Activated naive CD4-positive, alpha-beta T cell treated with anti-CD3 and anti-CD28 coated beads, Interleukin-2, amount 10 ng/mL, durations not matched to agents 7 days and 5 days (primary cell): Measurements from ENCODE around the gene PIKFYVE.
"Not testable (repeated sequence)": the region's sequence is repeated elsewhere in the genome, so short reads cannot be mapped to it uniquely, and the experiment has no call there.

Source experiments
- CTCF ChIA-PET: fragments of 350-600 bp; sonication (Branson Sonifier 250); formaldehyde crosslinking; loops from one replicate; lab custom pipeline; 2021; ENCODE audit warnings: antibody characterized with exemption; lab: Charles Lee
- DNase-seq: peaks from one replicate; pipeline ENCODE4 v3.0.0-alpha.2; 2020
- H3K27ac Mint-ChIP-seq: one replicate; pipeline ENCODE4 v1.8.0; 2021; ENCODE audit warnings: mild to moderate bottlenecking, moderate library complexity, mixed read lengths
- H3K27me3 Mint-ChIP-seq: one replicate; pipeline ENCODE4 v1.8.0; 2021; ENCODE audit warnings: mild to moderate bottlenecking, mixed read lengths
- H3K36me3 Mint-ChIP-seq: one replicate; pipeline ENCODE4 v1.8.0; 2021; ENCODE audit warnings: mixed read lengths
- H3K4me1 Mint-ChIP-seq: one replicate; pipeline ENCODE4 v1.8.0; 2021; ENCODE audit warnings: mixed read lengths
- H3K4me3 Mint-ChIP-seq: one replicate; pipeline ENCODE4 v1.8.0; 2021; ENCODE audit warnings: mild to moderate bottlenecking, moderate library complexity, mixed read lengths
- H3K9me3 Mint-ChIP-seq: one replicate; pipeline ENCODE4 v1.8.0; 2021; ENCODE audit warnings: mixed read lengths

The PIKFYVE gene

GRCh38 chr2:208265801-208266552 lies at the start of gene PIKFYVE:
Gene PIKFYVE (plus strand): TSS chr2:208266255. CDS start chr2:208271520, 5,265 bp downstream.
- CTCF ChIA-PET: interaction anchor here (0.8 to 1.8 kb wide), 2 partner anchors 11 to 14 kb away, joined by 3 to 12 read pairs; partner anchors contain the start of gene IDH1
- Mint-ChIP-seq H3K4me3 (peak within 1 kb of the TSS; percentile 93), H3K9me3 (peaks cover 4% of the 10 kb centered on the region), H3K4me1 (peaks cover 52% of the 10 kb centered on the region), H3K27me3 (peaks cover 3% of the 10 kb centered on the region), H3K36me3 (peaks cover 16% of the 10 kb centered on the region), H3K27ac (peak within 1 kb of the TSS; percentile 94)
- DNase-seq: peak; percentile 94

- H3K27ac Mint-ChIP-seq, H3K27me3 Mint-ChIP-seq, H3K36me3 Mint-ChIP-seq, H3K4me1 Mint-ChIP-seq, H3K9me3 Mint-ChIP-seq, CTCF ChIA-PET, DNase-seq, H3K4me3 Mint-ChIP-seq: not testable (repeated sequence)
Measured at GRCh38 chr2:208221873-208222272, 44.2 kb upstream of the PIKFYVE start.

- no peaks in the 10 kb centered on the region for H3K27me3 Mint-ChIP-seq
- H3K4me1 Mint-ChIP-seq: no peaks in the 10 kb centered on the region
- no peaks in the 10 kb centered on the region for H3K9me3 Mint-ChIP-seq
- no peak overlapping the region for H3K4me3 Mint-ChIP-seq
- no peaks in the 10 kb centered on the region for H3K36me3 Mint-ChIP-seq
- no peak overlapping the region for H3K27ac Mint-ChIP-seq
- CTCF ChIA-PET: no interaction called here
- no peak for DNase-seq
Measured at GRCh38 chr2:208222351-208222750, 43.7 kb upstream of the PIKFYVE start.

GRCh38 chr2:208224802-208225201 lies 41.3 kb upstream of the PIKFYVE start:
- Mint-ChIP-seq H3K36me3 (no peaks in the 10 kb centered on the region), H3K4me3 (no peak overlapping the region), H3K27ac (no peak overlapping the region), H3K4me1 (no peaks in the 10 kb centered on the region), H3K9me3 (no peaks in the 10 kb centered on the region), H3K27me3 (no peaks in the 10 kb centered on the region)
- CTCF ChIA-PET: no interaction called here
- no peak for DNase-seq

GRCh38 chr2:208227581-208228232 lies 38.3 kb upstream of the PIKFYVE start:
- CTCF ChIA-PET: no interaction called here

GRCh38 chr2:208228476-208228875 lies 37.6 kb upstream of the PIKFYVE start:
- no peak for DNase-seq
- CTCF ChIA-PET: interaction anchor here (0.6 to 0.7 kb wide), 2 partner anchors 53 to 521 kb away, joined by 3 to 5 read pairs; no protein-coding TSS in a partner anchor
- Mint-ChIP-seq H3K4me3 (no peak overlapping the region), H3K27ac (no peak overlapping the region), H3K27me3 (no peaks in the 10 kb centered on the region), H3K36me3 (no peaks in the 10 kb centered on the region), H3K9me3 (peaks cover 4% of the 10 kb centered on the region), H3K4me1 (no peaks in the 10 kb centered on the region)

More at GRCh38 chr2:208227581-208228232, 38.3 kb upstream of the PIKFYVE start:
- Mint-ChIP-seq H3K4me3 (no peak overlapping the region), H3K27me3 (no peaks in the 10 kb centered on the region), H3K4me1 (no peaks in the 10 kb centered on the region), H3K9me3 (peaks cover 4% of the 10 kb centered on the region), H3K36me3 (no peaks in the 10 kb centered on the region), H3K27ac (no peak overlapping the region)
- no peak for DNase-seq

GRCh38 chr2:208234786-208235185 lies 31.3 kb upstream of the PIKFYVE start:
- DNase-seq: no peak
- H3K4me3 Mint-ChIP-seq: no peak overlapping the region
- H3K27me3 Mint-ChIP-seq: no peaks in the 10 kb centered on the region
- H3K4me1 Mint-ChIP-seq: no peaks in the 10 kb centered on the region
- no peak overlapping the region for H3K27ac Mint-ChIP-seq
- CTCF ChIA-PET: no interaction called here
- H3K36me3 Mint-ChIP-seq: peaks cover 42% of the 10 kb centered on the region
- peaks cover 4% of the 10 kb centered on the region for H3K9me3 Mint-ChIP-seq

GRCh38 chr2:208235860-208236259 lies 30.2 kb upstream of the PIKFYVE start:
- Mint-ChIP-seq H3K27ac (no peak overlapping the region), H3K36me3 (peaks cover 47% of the 10 kb centered on the region), H3K27me3 (no peaks in the 10 kb centered on the region), H3K9me3 (peaks cover 4% of the 10 kb centered on the region), H3K4me1 (no peaks in the 10 kb centered on the region), H3K4me3 (no peak overlapping the region)
- DNase-seq: no peak
- CTCF ChIA-PET: no interaction called here

GRCh38 chr2:208239770-208240493 lies 26.1 kb upstream of the PIKFYVE start:
- CTCF ChIA-PET: no interaction called here
- Mint-ChIP-seq H3K36me3 (peaks cover 68% of the 10 kb centered on the region), H3K27me3 (no peaks in the 10 kb centered on the region), H3K4me3 (no peak overlapping the region), H3K4me1 (no peaks in the 10 kb centered on the region), H3K27ac (no peak overlapping the region), H3K9me3 (no peaks in the 10 kb centered on the region)
- no peak for DNase-seq

- Mint-ChIP-seq H3K4me3 (no peak overlapping the region), H3K9me3 (no peaks in the 10 kb centered on the region), H3K36me3 (peaks cover 63% of the 10 kb centered on the region), H3K27me3 (no peaks in the 10 kb centered on the region), H3K4me1 (no peaks in the 10 kb centered on the region), H3K27ac (no peak overlapping the region)
- CTCF ChIA-PET: no interaction called here
- no peak for DNase-seq
Measured at GRCh38 chr2:208240619-208241209, 25.3 kb upstream of the PIKFYVE start.

- peaks cover 51% of the 10 kb centered on the region for H3K36me3 Mint-ChIP-seq
Measured at GRCh38 chr2:208244422-208244821, 21.6 kb upstream of the PIKFYVE start.

GRCh38 chr2:208245746-208246145 lies 20.3 kb upstream of the PIKFYVE start:
- Mint-ChIP-seq H3K27ac (no peak overlapping the region), H3K36me3 (peaks cover 54% of the 10 kb centered on the region), H3K4me3 (no peak overlapping the region), H3K4me1 (no peaks in the 10 kb centered on the region), H3K27me3 (no peaks in the 10 kb centered on the region), H3K9me3 (no peaks in the 10 kb centered on the region)
- no peak for DNase-seq
- CTCF ChIA-PET: no interaction called here

More at GRCh38 chr2:208244422-208244821, 21.6 kb upstream of the PIKFYVE start:
- CTCF ChIA-PET: interaction anchor here (0.9 kb wide), 1 partner anchor 69 kb away, joined by 3 read pairs; no protein-coding TSS in a partner anchor
- Mint-ChIP-seq H3K4me1 (no peaks in the 10 kb centered on the region), H3K27me3 (no peaks in the 10 kb centered on the region), H3K4me3 (no peak overlapping the region), H3K9me3 (no peaks in the 10 kb centered on the region), H3K27ac (no peak overlapping the region)
- DNase-seq: no peak

GRCh38 chr2:208248601-208249000 lies 17.5 kb upstream of the PIKFYVE start:
- no peaks in the 10 kb centered on the region for H3K27me3 Mint-ChIP-seq
- no peaks in the 10 kb centered on the region for H3K9me3 Mint-ChIP-seq
- no peak overlapping the region for H3K27ac Mint-ChIP-seq
- H3K4me1 Mint-ChIP-seq: peaks cover 13% of the 10 kb centered on the region
- no peak overlapping the region for H3K4me3 Mint-ChIP-seq
- peaks cover 50% of the 10 kb centered on the region for H3K36me3 Mint-ChIP-seq
- DNase-seq: no peak
- CTCF ChIA-PET: interaction anchor here (0.5 to 1.1 kb wide), 2 partner anchors 14 to 73 kb away, joined by 3 to 4 read pairs; no protein-coding TSS in a partner anchor

- Mint-ChIP-seq H3K27ac (no peak overlapping the region), H3K36me3 (peaks cover 46% of the 10 kb centered on the region), H3K27me3 (no peaks in the 10 kb centered on the region), H3K4me1 (peaks cover 18% of the 10 kb centered on the region), H3K9me3 (no peaks in the 10 kb centered on the region), H3K4me3 (no peak overlapping the region)
- DNase-seq: no peak
- CTCF ChIA-PET: no interaction called here
Measured at GRCh38 chr2:208249296-208249695, 16.8 kb upstream of the PIKFYVE start.
